ENCODE data around the gene TUT1. TPM values are rescaled to one million over a fixed set of nuclear protein-coding genes. Genes with fewer than 3 reads are reported as not detected.

The TUT1 gene
- total RNA-seq, 2 experiments from 2014 or later = 22.5 to 38.2 TPM

- Histone ChIP-seq H3K4me3 (ENCODE audit: low read depth, low read length, poor library complexity, severe bottlenecking) (no peak overlapping the region), H3K9me2 (ENCODE audit: insufficient read depth, low read length) (no peaks in the 10 kb centered on the region), H3K4me2 (ENCODE audit: low read length) (no peak overlapping the region), H3K79me2 (ENCODE audit: insufficient read depth, low read depth, low read length) (no peaks in the 10 kb centered on the region), H3K27ac (ENCODE audit: low read depth, low read length, poor library complexity, severe bottlenecking) (no peak overlapping the region), H3K4me1 (ENCODE audit: insufficient read depth, low read length, poor library complexity, severe bottlenecking) (peaks cover 9% of the 10 kb centered on the region), H3K9me3 (ENCODE audit: low read length) (no peaks in the 10 kb centered on the region), H3K36me3 (ENCODE audit: insufficient read depth, low read length) (0 out of 2 replicates have a peak, but pooled peaks cover 3% of the 10 kb centered on the region), H4K20me1 (ENCODE audit: insufficient read depth, low read length) (no peaks in the 10 kb centered on the region), H2AFZ (ENCODE audit: low read length) (no peak overlapping the region)
- POLR2A ChIA-PET = no interaction called here
- no TSS peak for BruUV-seq (replicated peaks)
- intact Hi-C loops (cut with micrococcal nuclease; ENCODE audit: unreplicated experiment) = no loop called here
- CTCF ChIA-PET (ENCODE audit: unreplicated experiment) = no interaction called here
- TF ChIP-seq EZH2phosphoT487 (IDR thresholded peaks at IDR 0.05; ENCODE audit: borderline replicate concordance, low read depth, low read length) = no peak
- TF ChIP-seq, protein P1, sequence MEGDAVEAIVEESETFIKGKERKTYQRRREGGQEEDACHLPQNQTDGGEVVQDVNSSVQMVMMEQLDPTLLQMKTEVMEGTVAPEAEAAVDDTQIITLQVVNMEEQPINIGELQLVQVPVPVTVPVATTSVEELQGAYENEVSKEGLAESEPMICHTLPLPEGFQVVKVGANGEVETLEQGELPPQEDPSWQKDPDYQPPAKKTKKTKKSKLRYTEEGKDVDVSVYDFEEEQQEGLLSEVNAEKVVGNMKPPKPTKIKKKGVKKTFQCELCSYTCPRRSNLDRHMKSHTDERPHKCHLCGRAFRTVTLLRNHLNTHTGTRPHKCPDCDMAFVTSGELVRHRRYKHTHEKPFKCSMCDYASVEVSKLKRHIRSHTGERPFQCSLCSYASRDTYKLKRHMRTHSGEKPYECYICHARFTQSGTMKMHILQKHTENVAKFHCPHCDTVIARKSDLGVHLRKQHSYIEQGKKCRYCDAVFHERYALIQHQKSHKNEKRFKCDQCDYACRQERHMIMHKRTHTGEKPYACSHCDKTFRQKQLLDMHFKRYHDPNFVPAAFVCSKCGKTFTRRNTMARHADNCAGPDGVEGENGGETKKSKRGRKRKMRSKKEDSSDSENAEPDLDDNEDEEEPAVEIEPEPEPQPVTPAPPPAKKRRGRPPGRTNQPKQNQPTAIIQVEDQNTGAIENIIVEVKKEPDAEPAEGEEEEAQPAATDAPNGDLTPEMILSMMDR (conservative IDR thresholded peaks at IDR 0.05; ENCODE audit: low read length) = no peak
- DNase-seq (ENCODE audit: low spot score) = no peak
Observed at GRCh38 chr11:62548545-62549335, 42.6 kb downstream of the TUT1 start.

- Histone ChIP-seq H3K9me2 (ENCODE audit: insufficient read depth, low read length) (no peaks in the 10 kb centered on the region), H3K36me3 (ENCODE audit: insufficient read depth, low read length) (no peaks in the 10 kb centered on the region), H2AFZ (ENCODE audit: low read length) (no peak overlapping the region), H4K20me1 (ENCODE audit: insufficient read depth, low read length) (no peaks in the 10 kb centered on the region), H3K27ac (ENCODE audit: low read depth, low read length, poor library complexity, severe bottlenecking) (no peak overlapping the region), H3K79me2 (ENCODE audit: insufficient read depth, low read depth, low read length) (no peaks in the 10 kb centered on the region), H3K9me3 (ENCODE audit: low read length) (no peaks in the 10 kb centered on the region), H3K4me1 (ENCODE audit: insufficient read depth, low read length, poor library complexity, severe bottlenecking) (peaks cover 13% of the 10 kb centered on the region), H3K4me3 (ENCODE audit: low read depth, low read length, poor library complexity, severe bottlenecking) (no peak overlapping the region), H3K4me2 (ENCODE audit: low read length) (no peak overlapping the region)
- BruUV-seq (replicated peaks) = no TSS peak
- TF ChIP-seq EZH2phosphoT487 (IDR thresholded peaks at IDR 0.05; ENCODE audit: borderline replicate concordance, low read depth, low read length) = no peak
- TF ChIP-seq, protein P1 (conservative IDR thresholded peaks at IDR 0.05; ENCODE audit: low read length) = no peak
- ChIA-PET CTCF (ENCODE audit: unreplicated experiment) (no interaction called here), POLR2A (no interaction called here)
- intact Hi-C loops (cut with micrococcal nuclease; ENCODE audit: unreplicated experiment) = no loop called here
- no peak for DNase-seq (ENCODE audit: low spot score)
Observed at GRCh38 chr11:62547691-62548281, 43.5 kb downstream of the TUT1 start.

Measured in OCI-LY7 (cell line).